HG02571 (cell line): ENCODE measurements around the gene SLMAP.

Experiments
- ATAC-seq: cut with Tn5 transposase; IDR thresholded peaks from one replicate; pipeline ENCODE4 v1.9.1; 2021; ENCODE audit warnings: mild to moderate bottlenecking, moderate library complexity; ENCODE audit not compliant: unreplicated experiment

Gene SLMAP

GRCh38 chr3:57960174-57960505 lies 204.0 kb downstream of the SLMAP start:
- no peak for ATAC-seq

GRCh38 chr3:57961177-57961827 lies 205.2 kb downstream of the SLMAP start:
- no peak for ATAC-seq

GRCh38 chr3:57961828-57962447 lies 205.8 kb downstream of the SLMAP start:
- ATAC-seq = no peak

- no peak for ATAC-seq
These were observed 206.3 kb downstream of the SLMAP start for GRCh38 chr3:57962448-57962834.

- no peak for ATAC-seq
These were observed 207.8 kb downstream of the SLMAP start for GRCh38 chr3:57963811-57964346.

- no peak for ATAC-seq
These were observed 210.7 kb downstream of the SLMAP start for GRCh38 chr3:57966829-57967228.

GRCh38 chr3:57967590-57967989 lies 211.5 kb downstream of the SLMAP start:
- ATAC-seq = no peak

- ATAC-seq = no peak
These were observed 212.4 kb downstream of the SLMAP start for GRCh38 chr3:57968501-57968900.

- ATAC-seq = no peak
These were observed 215.9 kb downstream of the SLMAP start for GRCh38 chr3:57971975-57972374.

- ATAC-seq = no peak
These were observed 216.5 kb downstream of the SLMAP start for GRCh38 chr3:57972531-57973111.

- no peak for ATAC-seq
These were observed 217.8 kb downstream of the SLMAP start for GRCh38 chr3:57973715-57974477.

- ATAC-seq = no peak
These were observed 218.8 kb downstream of the SLMAP start for GRCh38 chr3:57974796-57975388.

- no peak for ATAC-seq
These were observed 221.7 kb downstream of the SLMAP start for GRCh38 chr3:57977818-57978235.

- ATAC-seq = no peak
These were observed 222.2 kb downstream of the SLMAP start for GRCh38 chr3:57978316-57978715.
